BJ (cell line): ENCODE data around the gene COL4A6. TPM values are rescaled to one million over a fixed set of nuclear protein-coding genes. Genes with fewer than 3 reads are reported as not detected.

Source experiments
- CTCF ChIA-PET: fragments of 350-600 bp; formaldehyde crosslinking; extraction: SDS; loops from one replicate; lab custom pipeline; 2021; ENCODE audit warnings: antibody characterized with exemption, inconsistent platforms; lab: Yijun Ruan, JAX
- POLR2A ChIA-PET: fragments of 300-600 bp; sonication (Branson Sonifier 250); formaldehyde crosslinking; extraction: SDS; loops from one replicate; lab custom pipeline; 2021; ENCODE audit warnings: antibody characterized with exemption; lab: Charles Lee
- DNase-seq: peaks from one replicate; pipeline ENCODE4 v3.0.0-alpha.2; 2011; ENCODE audit warnings: low read depth
- H3K27me3 ChIP-seq: 2 replicates; pipeline ENCODE4 v1.6.0; 2011; ENCODE audit warnings: low read length; ENCODE audit not compliant: control insufficient read depth, insufficient read depth
- H3K36me3 ChIP-seq: 2 replicates; pipeline ENCODE4 v1.5.1; 2011; ENCODE audit warnings: low read length; ENCODE audit not compliant: control insufficient read depth, insufficient read depth
- H3K4me3 ChIP-seq: 2 replicates; pipeline ENCODE4 v1.5.1; 2011; ENCODE audit warnings: low read depth, mild to moderate bottlenecking, control low read depth, low read length
- CTCF ChIP-seq: IDR thresholded peaks from 2 replicates; pipeline ENCODE4 v1.5.1; 2011; ENCODE audit warnings: low read depth, mild to moderate bottlenecking, control low read depth, inconsistent platforms, low read length, moderate library complexity; ENCODE audit not compliant: insufficient read depth
- polyA plus RNA-seq: library from polyadenylated mRNA; depleted of rRNA; stranded (reverse); fragments of >200 nt; gene quantifications from 2 replicates; pipeline ENCODE4 v1.2.3, GENCODE V29; 2011

The COL4A6 gene
- polyA plus RNA-seq, 1 experiment: 0.09 TPM

- no peak overlapping the region for H3K4me3 ChIP-seq
- DNase-seq: no peak
- H3K27me3 ChIP-seq: no peaks in the 10 kb centered on the region
- no peaks in the 10 kb centered on the region for H3K36me3 ChIP-seq
- POLR2A ChIA-PET: no interaction called here
- TF ChIP-seq CTCF: no peak
- CTCF ChIA-PET: no interaction called here
Measured at GRCh38 chrX:108267557-108267956, 170.7 kb downstream of the COL4A6 start.

- Histone ChIP-seq H3K36me3 (no peaks in the 10 kb centered on the region), H3K4me3 (no peak overlapping the region), H3K27me3 (no peaks in the 10 kb centered on the region)
- POLR2A ChIA-PET: no interaction called here
- no peak for DNase-seq
- CTCF ChIA-PET: no interaction called here
- no peak for TF ChIP-seq CTCF
Measured at GRCh38 chrX:108264376-108264775, 173.8 kb downstream of the COL4A6 start.

GRCh38 chrX:108261549-108262203, 176.5 kb downstream of the COL4A6 start:
- CTCF ChIA-PET: no interaction called here
- no peak for DNase-seq
- no peak for TF ChIP-seq CTCF
- Histone ChIP-seq H3K4me3 (no peak overlapping the region), H3K36me3 (no peaks in the 10 kb centered on the region), H3K27me3 (no peaks in the 10 kb centered on the region)
- POLR2A ChIA-PET: no interaction called here

GRCh38 chrX:108257556-108257955, 180.7 kb downstream of the COL4A6 start:
- ChIA-PET CTCF (interaction anchor here (1.1 kb wide), 1 partner anchor 14 kb away, joined by 5 read pairs; no protein-coding TSS in a partner anchor), POLR2A (no interaction called here)
- Histone ChIP-seq H3K36me3 (no peaks in the 10 kb centered on the region), H3K27me3 (no peaks in the 10 kb centered on the region), H3K4me3 (no peak overlapping the region)
- DNase-seq: no peak
- TF ChIP-seq CTCF: no peak

GRCh38 chrX:108254636-108255035, 183.6 kb downstream of the COL4A6 start:
- ChIA-PET CTCF (no interaction called here), POLR2A (no interaction called here)
- DNase-seq: no peak
- no peak for TF ChIP-seq CTCF
- Histone ChIP-seq H3K4me3 (no peak overlapping the region), H3K27me3 (no peaks in the 10 kb centered on the region), H3K36me3 (no peaks in the 10 kb centered on the region)
